H9 (cell line): ENCODE results near the gene TTC21B. TPM values are rescaled to one million over a fixed set of nuclear protein-coding genes. Genes with fewer than 3 reads are reported as not detected.

Experiments used
- DNase-seq: peaks from one replicate; pipeline ENCODE4 v3.0.0-alpha.2; 2017
- H2AFZ ChIP-seq: one replicate; pipeline ENCODE4 v1.6.1; 2013; ENCODE audit warnings: mild to moderate bottlenecking, low read length, control low read depth, moderate library complexity
- H2AK5ac ChIP-seq: 2 replicates; pipeline ENCODE4 v1.6.1; 2013; ENCODE audit warnings: low read length, control low read depth, mixed read lengths; ENCODE audit not compliant: insufficient read length
- H2BK120ac ChIP-seq: one replicate; pipeline ENCODE4 v1.6.1; 2013; ENCODE audit warnings: low read depth, mild to moderate bottlenecking, low read length, control low read depth, inconsistent platforms; ENCODE audit not compliant: poor library complexity, severe bottlenecking
- H2BK12ac ChIP-seq: 2 replicates; pipeline ENCODE4 v1.6.1; 2013; ENCODE audit warnings: low read length, control low read depth, mixed read lengths, low read depth; ENCODE audit not compliant: insufficient read length
- H2BK15ac ChIP-seq: 2 replicates; pipeline ENCODE4 v1.6.1; 2013; ENCODE audit warnings: low read depth, low read length, control low read depth
- H2BK20ac ChIP-seq: one replicate; pipeline ENCODE4 v1.6.1; 2013; ENCODE audit warnings: low read depth, mild to moderate bottlenecking, low read length, control low read depth, inconsistent platforms; ENCODE audit not compliant: poor library complexity, severe bottlenecking
- H2BK5ac ChIP-seq: 2 replicates; pipeline ENCODE4 v1.6.1; 2013; ENCODE audit warnings: low read length, control low read depth, mixed read lengths; ENCODE audit not compliant: insufficient read length
- H3K14ac ChIP-seq: 2 replicates; pipeline ENCODE4 v1.6.1; 2013; ENCODE audit warnings: low read length, control low read depth; ENCODE audit not compliant: insufficient read depth
- H3K18ac ChIP-seq: 2 replicates; pipeline ENCODE4 v1.6.1; 2013; ENCODE audit warnings: low read depth, mild to moderate bottlenecking, mixed read lengths, low read length, control low read depth; ENCODE audit not compliant: insufficient read length
- H3K23ac ChIP-seq: 2 replicates; pipeline ENCODE4 v1.6.1; 2013; ENCODE audit warnings: low read length, control low read depth, mixed read lengths, low read depth; ENCODE audit not compliant: insufficient read length
- H3K23me2 ChIP-seq: 2 replicates; pipeline ENCODE4 v1.6.1; 2013; ENCODE audit warnings: low read depth, mild to moderate bottlenecking, mixed read lengths, low read length, control low read depth; ENCODE audit not compliant: insufficient read length, poor library complexity, severe bottlenecking
- H3K27ac ChIP-seq: 2 replicates; pipeline ENCODE4 v1.5.1; 2013; ENCODE audit warnings: low read length, control low read depth, mixed read lengths, low read depth; ENCODE audit not compliant: insufficient read length
- H3K27me3 ChIP-seq: 2 replicates; pipeline ENCODE4 v1.6.1; 2013; ENCODE audit warnings: low read length, control low read depth, inconsistent platforms; ENCODE audit not compliant: insufficient read depth
- H3K4ac ChIP-seq: 2 replicates; pipeline ENCODE4 v1.6.1; 2013; ENCODE audit warnings: low read depth, mild to moderate bottlenecking, control low read depth, inconsistent platforms, low read length, moderate library complexity
- H3K4me1 ChIP-seq: 2 replicates; pipeline ENCODE4 v1.6.1; 2013; ENCODE audit warnings: low read length, control low read depth, inconsistent platforms; ENCODE audit not compliant: insufficient read depth
- H3K4me2 ChIP-seq: 2 replicates; pipeline ENCODE4 v1.6.1; 2013; ENCODE audit warnings: low read length, control low read depth, mixed read lengths; ENCODE audit not compliant: insufficient read length, insufficient read depth
- H3K56ac ChIP-seq: 2 replicates; pipeline ENCODE4 v1.6.1; 2013; ENCODE audit warnings: low read depth, mild to moderate bottlenecking, mixed read lengths, low read length, control low read depth; ENCODE audit not compliant: insufficient read length
- H3K79me1 ChIP-seq: 2 replicates; pipeline ENCODE4 v1.6.1; 2013; ENCODE audit warnings: low read depth, mild to moderate bottlenecking, moderate library complexity, low read length, control low read depth, inconsistent platforms; ENCODE audit not compliant: insufficient read depth, poor library complexity, severe bottlenecking
- H3K79me2 ChIP-seq: 2 replicates; pipeline ENCODE4 v1.6.1; 2013; ENCODE audit warnings: low read length, control low read depth, inconsistent platforms; ENCODE audit not compliant: insufficient read depth
- H3K9ac ChIP-seq: 2 replicates; pipeline ENCODE4 v1.6.1; 2013; ENCODE audit warnings: low read length, control low read depth, mixed read lengths; ENCODE audit not compliant: insufficient read length; ENCODE audit errors: extremely low read depth
- H3K9me3 ChIP-seq: one replicate; pipeline ENCODE4 v1.6.1; 2013; ENCODE audit warnings: low read depth, low read length, inconsistent platforms; ENCODE audit not compliant: control insufficient read depth
- H3T11ph ChIP-seq: one replicate; pipeline ENCODE4 v1.6.1; 2013; ENCODE audit warnings: mild to moderate bottlenecking, low read length, control low read depth, inconsistent platforms
- H4K20me1 ChIP-seq: one replicate; pipeline ENCODE4 v1.6.1; 2013; ENCODE audit not compliant: control insufficient read depth, insufficient read length, insufficient read depth
- H4K5ac ChIP-seq: 2 replicates; pipeline ENCODE4 v1.6.1; 2013; ENCODE audit warnings: low read depth, mild to moderate bottlenecking, mixed read lengths, low read length, control low read depth; ENCODE audit not compliant: insufficient read length
- H4K8ac ChIP-seq: replicated peaks from 2 replicates; pipeline ENCODE4 v1.6.1; 2013; ENCODE audit warnings: low read length, control low read depth, mixed read lengths, low read depth; ENCODE audit not compliant: insufficient read length
- H4K91ac ChIP-seq: 2 replicates; pipeline ENCODE4 v1.6.1; 2013; ENCODE audit warnings: low read depth, mild to moderate bottlenecking, moderate library complexity, mixed read lengths, low read length, control low read depth; ENCODE audit not compliant: insufficient read length
- H3K27ac Mint-ChIP-seq, 3 experiments: 2 replicates in 2 of 3; 3 replicates in 1 of 3; pipeline ENCODE4 v1.8.0; 2020 to 2021; ENCODE audit warnings: mixed read lengths in 3 of 3, mild to moderate bottlenecking in 1 of 3, moderate library complexity in 1 of 3
- H3K27me3 Mint-ChIP-seq: 2 replicates; pipeline ENCODE4 v1.8.0; 2021; ENCODE audit warnings: low read depth, mild to moderate bottlenecking, moderate library complexity, mixed read lengths
- H3K36me3 Mint-ChIP-seq, 3 experiments: 2 replicates in 2 of 3; 3 replicates in 1 of 3; pipeline ENCODE4 v1.8.0; 2020 to 2021; ENCODE audit warnings: low read depth in 3 of 3, mixed read lengths in 3 of 3; ENCODE audit not compliant: insufficient read depth in 1 of 3
- H3K4me1 Mint-ChIP-seq, 2 experiments: 2 replicates each; pipeline ENCODE4 v1.8.0; 2020; ENCODE audit warnings: mixed read lengths in 2 of 2
- H3K4me3 Mint-ChIP-seq, 2 experiments: 2 replicates in 1 of 2; 3 replicates in 1 of 2; pipeline ENCODE4 v1.8.0; 2020 to 2021; ENCODE audit warnings: mild to moderate bottlenecking in 2 of 2, mixed read lengths in 2 of 2, moderate library complexity in 1 of 2
- H3K9me3 Mint-ChIP-seq, 2 experiments: 2 replicates in 1 of 2; 3 replicates in 1 of 2; pipeline ENCODE4 v1.8.0; 2020; ENCODE audit warnings: mild to moderate bottlenecking in 2 of 2, mixed read lengths in 2 of 2, moderate library complexity in 1 of 2
- WGBS: extraction: QIAGEN DNeasy Blood & Tissue Kit; methylation state at CpG from one replicate; pipeline ENCODE4 v1.1.7; 2013; ENCODE audit warnings: missing lambda C conversion rate, low lambda C conversion rate, mixed read lengths; ENCODE audit not compliant: insufficient read length; ENCODE audit errors: extremely low coverage; 5-methylcytosine and 5-hydroxymethylcytosine counted together
- total RNA-seq: library from RNA; stranded (reverse); gene quantifications from 2 replicates; pipeline ENCODE4 v1.2.1, GENCODE V29; 2021
- TF ChIP-seq, protein P1 (sequence below): fragments of 200-600 bp; sonication (generic); conservative IDR thresholded peaks from 3 replicates; pipeline ENCODE4 v1.8.0; 2021; ENCODE audit warnings: antibody characterized with exemption, mild to moderate bottlenecking

TTC21B gene
- total RNA-seq, 1 experiment from 2014 or later, result 16.6 TPM

DNA sequence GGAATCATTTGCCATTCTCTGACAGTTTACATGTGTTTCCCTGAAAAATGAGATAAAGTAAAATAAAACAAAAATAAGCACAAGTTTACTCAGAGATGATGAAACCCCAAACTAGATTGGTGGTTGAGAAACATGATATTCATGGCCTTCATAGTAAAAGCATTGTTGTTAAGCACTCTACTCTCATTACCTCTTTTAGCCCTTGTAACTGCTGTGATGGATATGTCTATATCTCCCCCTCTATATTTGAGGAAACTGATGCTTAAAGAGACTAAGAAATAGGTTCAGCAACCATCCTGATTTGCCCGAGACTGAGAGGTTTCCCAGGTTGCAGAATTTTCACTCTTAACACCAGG, 125.7 kb downstream of the TTC21B start:
- Histone ChIP-seq H3K14ac (no peak overlapping the region), H3K27ac (no peak overlapping the region), H4K20me1 (no peaks in the 10 kb centered on the region), H4K5ac (no peak overlapping the region), H3K4me2 (no peak overlapping the region), H3T11ph (no peak overlapping the region), H4K91ac (no peak overlapping the region), H3K23ac (no peak overlapping the region), H2BK12ac (no peak overlapping the region), H3K79me2 (no peaks in the 10 kb centered on the region), H2BK120ac (no peak overlapping the region), H2AFZ (no peak overlapping the region), H3K23me2 (no peaks in the 10 kb centered on the region), H3K27me3 (no peaks in the 10 kb centered on the region), H3K4me1 (no peaks in the 10 kb centered on the region), H3K56ac (no peak overlapping the region), H3K4ac (no peak overlapping the region), H2BK15ac (no peak overlapping the region), H3K18ac (no peak overlapping the region), H3K9me3 (no peaks in the 10 kb centered on the region), H2AK5ac (no peak overlapping the region), H2BK5ac (no peak overlapping the region), H3K9ac (no peak overlapping the region), H2BK20ac (no peak overlapping the region), H4K8ac (no peak overlapping the region), H3K79me1 (no peaks in the 10 kb centered on the region)
- no peaks in the 10 kb centered on the region for H3K27me3 Mint-ChIP-seq
- TF ChIP-seq, protein P1, sequence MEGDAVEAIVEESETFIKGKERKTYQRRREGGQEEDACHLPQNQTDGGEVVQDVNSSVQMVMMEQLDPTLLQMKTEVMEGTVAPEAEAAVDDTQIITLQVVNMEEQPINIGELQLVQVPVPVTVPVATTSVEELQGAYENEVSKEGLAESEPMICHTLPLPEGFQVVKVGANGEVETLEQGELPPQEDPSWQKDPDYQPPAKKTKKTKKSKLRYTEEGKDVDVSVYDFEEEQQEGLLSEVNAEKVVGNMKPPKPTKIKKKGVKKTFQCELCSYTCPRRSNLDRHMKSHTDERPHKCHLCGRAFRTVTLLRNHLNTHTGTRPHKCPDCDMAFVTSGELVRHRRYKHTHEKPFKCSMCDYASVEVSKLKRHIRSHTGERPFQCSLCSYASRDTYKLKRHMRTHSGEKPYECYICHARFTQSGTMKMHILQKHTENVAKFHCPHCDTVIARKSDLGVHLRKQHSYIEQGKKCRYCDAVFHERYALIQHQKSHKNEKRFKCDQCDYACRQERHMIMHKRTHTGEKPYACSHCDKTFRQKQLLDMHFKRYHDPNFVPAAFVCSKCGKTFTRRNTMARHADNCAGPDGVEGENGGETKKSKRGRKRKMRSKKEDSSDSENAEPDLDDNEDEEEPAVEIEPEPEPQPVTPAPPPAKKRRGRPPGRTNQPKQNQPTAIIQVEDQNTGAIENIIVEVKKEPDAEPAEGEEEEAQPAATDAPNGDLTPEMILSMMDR, result no peak
- no peaks in the 10 kb centered on the region for H3K9me3 Mint-ChIP-seq
- no peak overlapping the region for H3K27ac Mint-ChIP-seq
- WGBS, result no CpG with 5 or more reads among the region's 1 CpG
- H3K36me3 Mint-ChIP-seq, result no peaks in the 10 kb centered on the region
- H3K4me3 Mint-ChIP-seq, result no peak overlapping the region
- no peaks in the 10 kb centered on the region; a peak in 1 of 4 replicates for H3K4me1 Mint-ChIP-seq
- DNase-seq, result no peak
